ENCODE measurements around the gene PHACTR1.

Gene PHACTR1

GRCh38 chr6:12800120-12800519 lies 83.6 kb downstream of the PHACTR1 start:
- Histone ChIP-seq H3K9me3 (no peaks in the 10 kb centered on the region), H4K20me1 (no peaks in the 10 kb centered on the region), H3K4me1 (no peaks in the 10 kb centered on the region), H3K4me3 (no peak overlapping the region), H3K36me3 (no peaks in the 10 kb centered on the region), H3K27me3 (no peaks in the 10 kb centered on the region), H3K4me2 (no peak overlapping the region), H3K9ac (no peak overlapping the region), H3K27ac (no peak overlapping the region)
- TF ChIP-seq Cebpa-rat (IDR thresholded peaks at IDR 0.05), result no peak

- Histone ChIP-seq H3K27ac (no peak overlapping the region), H4K20me1 (no peaks in the 10 kb centered on the region), H3K4me2 (no peak overlapping the region), H3K36me3 (no peaks in the 10 kb centered on the region), H3K9me3 (no peaks in the 10 kb centered on the region), H3K9ac (no peak overlapping the region), H3K27me3 (no peaks in the 10 kb centered on the region), H3K4me3 (no peak overlapping the region), H3K4me1 (no peaks in the 10 kb centered on the region)
- TF ChIP-seq Cebpa-rat (IDR thresholded peaks at IDR 0.05), result no peak
These were observed 84.6 kb downstream of the PHACTR1 start for GRCh38 chr6:12801141-12801540.

- Histone ChIP-seq H3K4me2 (no peak overlapping the region), H3K27me3 (no peaks in the 10 kb centered on the region), H3K36me3 (no peaks in the 10 kb centered on the region), H3K9me3 (no peaks in the 10 kb centered on the region), H3K27ac (no peak overlapping the region), H3K4me1 (no peaks in the 10 kb centered on the region), H3K9ac (no peak overlapping the region), H4K20me1 (no peaks in the 10 kb centered on the region), H3K4me3 (no peak overlapping the region)
- TF ChIP-seq Cebpa-rat (IDR thresholded peaks at IDR 0.05), result no peak; the same call in 1 of the 2 replicates
These were observed 85.9 kb downstream of the PHACTR1 start for GRCh38 chr6:12802440-12802839.

- Histone ChIP-seq H3K27me3 (no peaks in the 10 kb centered on the region), H4K20me1 (no peaks in the 10 kb centered on the region), H3K9me3 (no peaks in the 10 kb centered on the region), H3K36me3 (no peaks in the 10 kb centered on the region), H3K4me1 (no peaks in the 10 kb centered on the region), H3K4me2 (no peak overlapping the region), H3K9ac (no peak overlapping the region), H3K4me3 (no peak overlapping the region), H3K27ac (no peak overlapping the region)
- no peak for TF ChIP-seq Cebpa-rat (IDR thresholded peaks at IDR 0.05)
These were observed 86.9 kb downstream of the PHACTR1 start for GRCh38 chr6:12803486-12803885.

GRCh38 chr6:12804952-12805645 lies 88.5 kb downstream of the PHACTR1 start:
- no peak overlapping the region for H3K27ac ChIP-seq
- no peak overlapping the region for H3K4me3 ChIP-seq
- H3K27me3 ChIP-seq, result no peaks in the 10 kb centered on the region
- H3K4me1 ChIP-seq, result no peaks in the 10 kb centered on the region
- no peaks in the 10 kb centered on the region for H4K20me1 ChIP-seq
- no peak overlapping the region for H3K4me2 ChIP-seq
- H3K9me3 ChIP-seq, result no peaks in the 10 kb centered on the region
- H3K9ac ChIP-seq, result no peak overlapping the region
- no peaks in the 10 kb centered on the region for H3K36me3 ChIP-seq
- TF ChIP-seq Cebpa-rat (IDR thresholded peaks at IDR 0.05), result no peak

GRCh38 chr6:12806136-12806535 lies 89.6 kb downstream of the PHACTR1 start:
- H3K9me3 ChIP-seq, result no peaks in the 10 kb centered on the region
- no peaks in the 10 kb centered on the region for H3K27me3 ChIP-seq
- H3K4me2 ChIP-seq, result no peak overlapping the region
- no peaks in the 10 kb centered on the region for H3K36me3 ChIP-seq
- H3K4me1 ChIP-seq, result no peaks in the 10 kb centered on the region
- H3K4me3 ChIP-seq, result no peak overlapping the region
- H3K9ac ChIP-seq, result no peak overlapping the region
- no peaks in the 10 kb centered on the region for H4K20me1 ChIP-seq
- TF ChIP-seq Cebpa-rat (IDR thresholded peaks at IDR 0.05), result no peak
- H3K27ac ChIP-seq, result no peak overlapping the region

GRCh38 chr6:12806796-12807195 lies 90.2 kb downstream of the PHACTR1 start:
- H3K4me2 ChIP-seq, result no peak overlapping the region
- no peak for TF ChIP-seq Cebpa-rat (IDR thresholded peaks at IDR 0.05)
- H3K27ac ChIP-seq, result no peak overlapping the region

GRCh38 chr6:12811519-12811918 lies 95.0 kb downstream of the PHACTR1 start:
- Histone ChIP-seq H4K20me1 (no peaks in the 10 kb centered on the region), H3K9ac (no peak overlapping the region), H3K27ac (no peak overlapping the region), H3K27me3 (no peaks in the 10 kb centered on the region), H3K36me3 (no peaks in the 10 kb centered on the region), H3K4me2 (no peak overlapping the region), H3K4me1 (no peaks in the 10 kb centered on the region), H3K4me3 (no peak overlapping the region), H3K9me3 (no peaks in the 10 kb centered on the region)
- no peak for TF ChIP-seq Cebpa-rat (IDR thresholded peaks at IDR 0.05)

More at GRCh38 chr6:12806796-12807195, 90.2 kb downstream of the PHACTR1 start:
- Histone ChIP-seq H3K27me3 (no peaks in the 10 kb centered on the region), H3K9me3 (no peaks in the 10 kb centered on the region), H3K4me3 (no peak overlapping the region), H3K4me1 (no peaks in the 10 kb centered on the region), H3K36me3 (no peaks in the 10 kb centered on the region), H3K9ac (no peak overlapping the region), H4K20me1 (no peaks in the 10 kb centered on the region)

- H3K27ac ChIP-seq, result no peak overlapping the region
- H4K20me1 ChIP-seq, result no peaks in the 10 kb centered on the region
- TF ChIP-seq Cebpa-rat (IDR thresholded peaks at IDR 0.05), result no peak
- H3K27me3 ChIP-seq, result no peaks in the 10 kb centered on the region
- H3K4me1 ChIP-seq, result no peaks in the 10 kb centered on the region
- no peaks in the 10 kb centered on the region for H3K9me3 ChIP-seq
- no peak overlapping the region for H3K4me3 ChIP-seq
- no peaks in the 10 kb centered on the region for H3K36me3 ChIP-seq
- no peak overlapping the region for H3K9ac ChIP-seq
- no peak overlapping the region for H3K4me2 ChIP-seq
These were observed 96.8 kb downstream of the PHACTR1 start for GRCh38 chr6:12813321-12813720.

GRCh38 chr6:12814015-12814414 lies 97.4 kb downstream of the PHACTR1 start:
- Histone ChIP-seq H3K27me3 (no peaks in the 10 kb centered on the region), H3K36me3 (no peaks in the 10 kb centered on the region), H3K4me2 (no peak overlapping the region), H3K4me3 (no peak overlapping the region), H3K9me3 (no peaks in the 10 kb centered on the region), H3K27ac (no peak overlapping the region), H3K9ac (no peak overlapping the region), H3K4me1 (no peaks in the 10 kb centered on the region), H4K20me1 (no peaks in the 10 kb centered on the region)
- TF ChIP-seq Cebpa-rat (IDR thresholded peaks at IDR 0.05), result no peak

GRCh38 chr6:12815089-12815488 lies 98.5 kb downstream of the PHACTR1 start:
- Histone ChIP-seq H4K20me1 (no peaks in the 10 kb centered on the region), H3K4me3 (no peak overlapping the region), H3K4me2 (no peak overlapping the region), H3K9ac (no peak overlapping the region), H3K9me3 (no peaks in the 10 kb centered on the region), H3K36me3 (no peaks in the 10 kb centered on the region), H3K27ac (no peak overlapping the region), H3K4me1 (no peaks in the 10 kb centered on the region), H3K27me3 (no peaks in the 10 kb centered on the region)
- no peak for TF ChIP-seq Cebpa-rat (IDR thresholded peaks at IDR 0.05)
